ENCODE measurements around the gene NRXN3. TPM values are rescaled to one million over a fixed set of nuclear protein-coding genes. Genes with fewer than 3 reads are reported as not detected.

The NRXN3 gene
- total RNA-seq, 2 donors from 2014 or later, result not detected

DNA sequence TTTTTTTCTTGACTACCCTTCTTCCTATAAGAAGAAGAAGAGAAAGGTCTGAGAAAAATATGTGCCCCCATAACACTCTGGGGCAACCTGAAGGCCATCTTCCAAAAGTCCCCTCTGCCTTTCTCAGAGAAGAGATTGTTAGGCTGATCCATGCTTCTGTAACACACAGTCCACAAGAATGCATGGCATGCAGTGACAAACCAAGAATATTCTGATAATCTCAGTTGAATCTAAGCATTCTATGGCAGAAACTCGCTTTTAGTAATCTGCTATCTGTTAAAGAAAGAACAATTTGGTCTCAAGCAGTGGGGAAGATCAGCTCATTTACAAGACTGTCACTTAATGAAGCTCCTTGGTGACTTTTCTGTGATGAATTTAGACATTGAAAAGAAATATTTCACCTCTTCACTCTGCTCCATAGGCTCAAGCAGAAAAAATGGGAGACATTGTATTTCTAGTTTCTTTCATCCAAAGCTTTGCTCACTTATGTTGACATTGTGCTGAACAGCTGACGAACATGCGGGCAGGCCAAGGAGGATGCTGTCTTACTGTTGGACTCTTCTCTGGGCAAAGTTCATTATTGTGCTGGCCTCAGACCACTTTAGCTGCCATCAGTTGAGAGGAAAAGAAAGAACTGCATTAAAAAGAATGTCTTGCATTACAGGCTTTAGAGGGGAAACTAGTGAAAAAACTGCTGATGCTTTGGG, 1084.0 kb downstream of the NRXN3 start:
- Mint-ChIP-seq H3K36me3 (ENCODE audit: insufficient read depth in 2 of 2) (no peaks in the 10 kb centered on the region), H3K27ac (no peak overlapping the region), H3K4me3 (no peak overlapping the region), H3K9me3 (peaks cover 12 to 17% of the 10 kb centered on the region in 2 donors), H3K27me3 (ENCODE audit: low read depth) (no peaks in the 10 kb centered on the region), H3K4me1 (ENCODE audit: low read depth) (no peaks in the 10 kb centered on the region)
- DNase-seq (no peak), ATAC-seq (replicated peaks in 1 of 2) (no peak)

DNA sequence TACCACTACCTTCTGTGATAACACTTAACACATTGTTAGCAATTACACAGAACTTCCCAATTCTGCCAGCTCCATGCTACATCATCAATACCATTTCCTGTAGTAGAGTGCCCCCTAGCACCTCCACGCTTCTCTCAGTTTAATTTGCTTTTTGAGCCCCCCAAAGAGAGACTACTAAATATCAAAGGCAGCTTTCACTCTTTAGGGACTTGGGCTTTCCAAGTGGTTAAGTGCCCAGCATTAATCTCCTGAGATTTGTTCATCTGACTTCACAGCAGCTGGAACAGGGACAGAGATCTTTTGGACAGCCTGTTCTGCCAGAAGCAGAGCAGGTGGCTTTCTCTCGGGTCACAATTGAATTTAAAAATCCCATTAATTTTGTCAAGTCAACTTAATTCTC, 1086.2 kb downstream of the NRXN3 start:
- Mint-ChIP-seq H3K9me3 (peaks cover 9 to 15% of the 10 kb centered on the region in 2 donors), H3K4me1 (ENCODE audit: low read depth) (no peaks in the 10 kb centered on the region), H3K4me3 (no peak overlapping the region), H3K27ac (no peak overlapping the region), H3K36me3 (ENCODE audit: insufficient read depth in 2 of 2) (no peaks in the 10 kb centered on the region), H3K27me3 (ENCODE audit: low read depth) (no peaks in the 10 kb centered on the region)
- DNase-seq, result no peak
- no peak for ATAC-seq (replicated peaks in 1 of 2)

DNA sequence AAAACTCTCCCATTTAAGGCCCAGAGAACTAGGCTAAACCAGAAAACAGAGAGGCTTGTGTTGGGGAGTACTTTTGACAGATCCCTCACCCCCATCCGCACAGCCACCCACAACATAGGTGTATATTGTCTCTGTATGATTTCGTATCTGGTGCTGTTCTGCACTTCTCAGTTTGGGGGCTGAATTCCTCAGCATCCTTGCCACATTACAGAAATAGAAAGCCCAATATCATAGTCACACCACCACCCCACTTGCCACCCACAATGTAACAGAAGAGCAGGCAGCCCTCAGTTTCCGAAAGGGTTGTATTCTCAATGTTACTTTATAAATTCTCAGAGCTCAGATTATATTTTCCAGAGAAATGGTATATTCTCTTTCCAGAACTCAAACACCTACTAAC, 1090.2 kb downstream of the NRXN3 start:
- DNase-seq (no peak), ATAC-seq (replicated peaks in 1 of 2) (no peak)
- H3K9me3 Mint-ChIP-seq, result peaks cover 2 to 8% of the 10 kb centered on the region in 2 donors
- H3K4me1 Mint-ChIP-seq (ENCODE audit: low read depth), result no peaks in the 10 kb centered on the region
- H3K27ac Mint-ChIP-seq, result no peak overlapping the region
- H3K36me3 Mint-ChIP-seq (ENCODE audit: insufficient read depth in 2 of 2), result no peaks in the 10 kb centered on the region
- H3K27me3 Mint-ChIP-seq (ENCODE audit: low read depth), result no peaks in the 10 kb centered on the region
- H3K4me3 Mint-ChIP-seq, result no peak overlapping the region

DNA sequence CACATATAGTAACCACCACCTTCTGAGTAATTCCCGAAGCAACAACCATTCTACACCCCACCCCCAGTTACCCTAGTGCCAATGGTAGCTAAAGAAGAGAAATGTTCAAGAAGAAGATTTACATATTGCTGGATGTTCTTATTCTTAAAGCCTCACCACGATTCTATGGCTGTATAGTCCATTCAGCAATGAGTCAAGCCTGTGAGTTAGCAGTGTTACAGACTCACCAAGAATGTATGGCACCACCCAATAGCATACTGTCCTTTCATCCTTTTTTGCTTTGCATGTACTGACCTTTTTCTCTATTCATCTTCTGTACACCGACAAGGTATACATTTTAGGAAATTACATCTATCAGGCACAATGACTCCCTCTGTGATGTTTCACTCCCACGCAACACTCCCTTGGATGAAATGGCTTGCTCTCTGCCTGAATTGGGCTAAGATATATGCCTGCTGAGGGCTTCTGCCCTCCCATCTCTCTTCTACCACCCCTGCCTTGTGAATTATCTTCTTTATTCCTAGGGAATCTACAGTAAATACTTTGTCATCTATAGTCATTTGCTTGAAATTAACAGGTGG, 1095.3 kb downstream of the NRXN3 start:
- H3K36me3 Mint-ChIP-seq (ENCODE audit: insufficient read depth in 2 of 2), result no peaks in the 10 kb centered on the region
- no peaks in the 10 kb centered on the region for H3K4me1 Mint-ChIP-seq (ENCODE audit: low read depth)
- no peak overlapping the region for H3K27ac Mint-ChIP-seq
- DNase-seq (no peak), ATAC-seq (replicated peaks in 1 of 2) (no peak)
- no peak overlapping the region for H3K4me3 Mint-ChIP-seq
- peaks cover 0 to 4% of the 10 kb centered on the region in 2 donors for H3K9me3 Mint-ChIP-seq
- H3K27me3 Mint-ChIP-seq (ENCODE audit: low read depth), result no peaks in the 10 kb centered on the region

DNA sequence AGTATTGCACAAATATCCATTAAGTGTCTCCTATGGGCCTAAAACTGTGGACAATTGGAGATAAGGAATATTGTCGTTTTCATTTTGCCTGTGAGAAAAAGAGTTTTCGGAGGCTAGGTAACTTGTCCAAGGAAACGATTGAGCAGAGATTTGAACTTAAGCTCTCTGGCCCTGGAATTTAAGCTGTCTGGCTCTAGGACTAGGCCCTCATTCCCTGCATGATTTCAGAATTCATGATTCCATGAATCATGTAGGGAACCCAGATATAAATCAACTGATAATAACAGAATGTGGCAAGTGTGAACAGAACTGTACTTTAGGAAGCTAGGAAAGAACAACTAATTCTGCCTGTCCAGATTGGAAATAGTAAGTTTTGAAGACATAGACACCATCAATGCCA, 1100.2 kb downstream of the NRXN3 start:
- Mint-ChIP-seq H3K9me3 (no peaks in the 10 kb centered on the region), H3K4me1 (ENCODE audit: low read depth) (no peaks in the 10 kb centered on the region), H3K27me3 (ENCODE audit: low read depth) (no peaks in the 10 kb centered on the region), H3K4me3 (no peak overlapping the region), H3K27ac (no peak overlapping the region), H3K36me3 (ENCODE audit: insufficient read depth in 2 of 2) (no peaks in the 10 kb centered on the region)
- ATAC-seq (replicated peaks in 1 of 2) (no peak), DNase-seq (no peak)

DNA sequence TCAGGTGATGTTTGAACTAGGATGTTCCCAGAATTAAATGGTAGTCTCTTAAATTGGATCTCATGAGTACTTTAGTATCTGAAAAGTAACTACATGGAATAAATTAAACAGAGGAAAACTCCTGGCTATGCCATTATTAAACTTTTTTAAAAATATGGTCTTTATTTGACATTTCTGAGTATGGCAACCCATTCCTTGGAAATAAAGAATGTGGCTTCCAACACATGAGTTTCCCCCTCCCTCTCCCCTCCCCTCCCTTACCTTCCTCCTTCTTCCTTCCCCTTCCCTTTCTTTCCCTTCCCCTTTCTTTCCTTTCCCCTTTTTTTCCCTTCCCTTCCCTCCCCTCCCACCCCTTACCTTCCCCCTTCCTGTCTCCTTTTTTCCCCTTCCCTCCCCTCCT, 1100.9 kb downstream of the NRXN3 start:
- Mint-ChIP-seq H3K4me3 (no peak overlapping the region), H3K36me3 (ENCODE audit: insufficient read depth in 2 of 2) (no peaks in the 10 kb centered on the region), H3K9me3 (no peaks in the 10 kb centered on the region), H3K4me1 (ENCODE audit: low read depth) (no peaks in the 10 kb centered on the region), H3K27me3 (ENCODE audit: low read depth) (no peaks in the 10 kb centered on the region), H3K27ac (no peak overlapping the region)
- no peak for DNase-seq
- no peak for ATAC-seq (replicated peaks in 1 of 2)

DNA sequence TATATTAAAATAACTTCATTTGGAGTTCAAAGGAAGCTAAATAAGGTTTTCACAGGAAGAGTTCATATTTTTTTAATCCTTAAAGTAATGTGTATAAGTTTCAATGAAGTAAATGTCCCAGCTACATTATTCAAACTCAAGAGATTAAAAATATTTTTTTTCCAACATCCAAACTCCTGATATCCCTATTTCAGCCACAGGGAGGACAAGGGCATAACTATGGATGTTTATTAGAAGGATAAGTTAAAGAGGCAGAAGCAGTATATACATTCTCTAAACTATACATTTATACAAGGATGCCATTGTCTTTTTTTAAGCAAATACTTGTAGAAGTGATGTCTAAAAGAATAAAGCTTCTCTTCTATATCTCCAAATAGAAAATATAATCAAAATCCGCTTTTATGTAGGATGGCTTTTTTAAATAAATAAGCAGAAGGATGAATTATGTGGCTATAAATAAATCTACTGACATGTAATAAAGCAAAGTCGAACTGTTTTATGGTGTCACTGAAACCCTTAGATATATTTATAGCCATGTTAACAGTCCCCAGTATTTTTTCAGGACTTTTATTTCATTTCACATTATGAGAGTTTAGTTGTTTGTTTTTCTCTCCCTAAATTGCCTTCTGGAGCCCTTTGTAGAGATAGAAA, 1104.6 kb downstream of the NRXN3 start:
- no peak for DNase-seq
- Mint-ChIP-seq H3K36me3 (ENCODE audit: insufficient read depth in 2 of 2) (peaks cover 0 to 2% of the 10 kb centered on the region in 2 donors), H3K9me3 (no peaks in the 10 kb centered on the region), H3K27me3 (ENCODE audit: low read depth) (peaks cover 17% of the 10 kb centered on the region), H3K4me3 (no peak overlapping the region), H3K4me1 (ENCODE audit: low read depth) (no peaks in the 10 kb centered on the region), H3K27ac (no peak overlapping the region)
- no peak for ATAC-seq (replicated peaks in 1 of 2)

DNA sequence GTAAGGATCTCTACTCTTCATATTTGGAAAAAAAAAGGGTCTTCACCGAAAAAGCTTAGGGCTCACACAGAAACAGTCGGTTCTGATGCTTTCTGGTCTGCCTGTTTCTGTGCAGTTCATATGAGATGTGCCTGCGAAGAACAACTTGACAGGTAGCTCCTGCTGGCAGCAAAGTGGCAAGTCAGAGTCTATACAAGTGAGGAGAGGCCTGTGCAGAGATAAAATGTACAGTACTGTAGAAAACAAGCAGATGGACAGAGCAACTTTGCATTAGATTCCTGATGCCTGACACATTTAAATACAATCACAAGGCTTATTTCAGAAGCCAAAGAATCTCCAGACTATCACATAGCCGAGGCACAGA, 1105.1 kb downstream of the NRXN3 start:
- ATAC-seq (replicated peaks in 1 of 2), result no peak
- Mint-ChIP-seq H3K4me1 (ENCODE audit: low read depth) (peaks cover 3% of the 10 kb centered on the region), H3K36me3 (ENCODE audit: insufficient read depth in 2 of 2) (peaks cover 3 to 7% of the 10 kb centered on the region in 2 donors), H3K9me3 (no peaks in the 10 kb centered on the region), H3K27me3 (ENCODE audit: low read depth) (peaks cover 22% of the 10 kb centered on the region), H3K27ac (no peak overlapping the region), H3K4me3 (no peak overlapping the region)
- DNase-seq, result no peak

DNA sequence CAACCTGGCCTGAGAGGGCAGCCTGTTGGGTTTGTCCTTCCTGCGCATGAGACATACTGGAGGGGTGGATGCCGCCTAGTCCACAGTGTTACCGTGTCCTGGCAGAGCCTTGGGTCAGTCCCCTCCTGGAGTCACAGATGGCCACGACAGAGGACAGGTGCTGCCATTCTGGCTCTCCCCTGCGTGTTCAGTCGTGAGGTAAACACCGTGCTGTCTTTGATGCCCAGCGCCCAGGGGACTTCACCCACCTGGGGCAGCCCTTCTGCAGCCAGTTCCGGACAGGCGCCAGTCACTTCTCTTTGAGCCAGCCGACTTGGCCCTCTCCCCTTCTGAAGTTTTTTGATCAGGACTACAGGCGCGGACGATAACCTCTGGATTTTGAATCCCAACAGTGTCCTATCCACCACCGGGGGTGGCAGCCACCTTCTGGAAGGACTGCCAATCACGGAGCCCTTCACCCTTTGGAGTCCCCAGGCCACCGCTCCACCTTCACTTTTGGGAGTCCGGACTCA, 1108.2 kb downstream of the NRXN3 start:
- H3K27me3 Mint-ChIP-seq (ENCODE audit: low read depth), result peaks cover 44% of the 10 kb centered on the region
- DNase-seq, result no peak
- no peak for ATAC-seq (replicated peaks in 1 of 2)
- H3K27ac Mint-ChIP-seq, result no peak overlapping the region
- H3K36me3 Mint-ChIP-seq (ENCODE audit: insufficient read depth in 2 of 2), result peaks cover 4 to 12% of the 10 kb centered on the region in 2 donors
- peaks cover 5% of the 10 kb centered on the region for H3K4me1 Mint-ChIP-seq (ENCODE audit: low read depth)
- no peaks in the 10 kb centered on the region for H3K9me3 Mint-ChIP-seq
- H3K4me3 Mint-ChIP-seq, result no peak overlapping the region

DNA sequence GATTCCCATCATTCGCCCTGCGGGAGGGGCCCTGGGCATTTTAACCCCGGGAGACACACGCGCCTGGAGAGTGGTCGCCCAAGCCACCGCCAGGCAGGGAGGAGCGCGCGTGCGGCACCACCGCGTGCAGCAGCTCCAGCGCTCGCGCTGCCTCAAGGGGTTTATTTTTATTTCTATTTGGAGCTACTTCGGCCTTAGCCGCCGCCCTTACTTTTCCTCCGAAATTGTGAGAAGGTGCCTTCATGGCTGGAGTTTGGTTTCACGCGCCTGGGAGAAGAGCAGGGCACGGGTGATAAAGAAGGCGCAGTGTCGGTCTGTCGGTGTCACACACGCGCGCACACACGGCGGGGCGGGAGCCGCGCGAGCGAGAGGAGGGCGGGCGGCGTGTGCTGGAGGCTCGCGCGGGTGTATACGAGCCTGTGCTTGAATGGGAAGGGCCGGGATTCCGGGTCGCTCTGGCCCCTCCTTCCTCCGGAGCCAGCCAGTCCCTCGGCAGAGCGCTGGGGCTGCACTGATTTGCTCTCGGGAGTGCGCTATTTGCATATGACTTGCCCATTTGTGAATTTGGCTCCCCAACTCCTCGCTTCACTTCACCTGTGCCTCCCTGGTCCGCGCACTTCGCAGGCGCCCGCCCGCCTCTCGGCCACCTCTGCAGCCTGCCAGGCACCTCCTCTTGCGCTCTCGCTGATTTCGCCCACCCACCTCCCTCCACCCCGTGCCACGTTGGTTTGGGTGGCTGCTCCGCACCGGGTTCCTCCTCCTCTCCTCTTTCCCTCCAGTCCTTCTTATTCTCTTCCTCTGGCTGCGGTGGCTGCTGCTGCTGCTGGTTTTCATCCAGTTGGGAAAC, 1108.8 kb downstream of the NRXN3 start:
- Mint-ChIP-seq H3K4me1 (ENCODE audit: low read depth) (peaks cover 5% of the 10 kb centered on the region), H3K9me3 (no peaks in the 10 kb centered on the region), H3K36me3 (ENCODE audit: insufficient read depth in 2 of 2) (peaks cover 4 to 12% of the 10 kb centered on the region in 2 donors), H3K27me3 (ENCODE audit: low read depth) (peaks cover 44% of the 10 kb centered on the region), H3K4me3 (peak overlapping the region; percentile 32 to 54), H3K27ac (no peak overlapping the region)
- no peak for DNase-seq
- peak; percentile 15 to 38 for ATAC-seq (replicated peaks in 1 of 2)

DNA sequence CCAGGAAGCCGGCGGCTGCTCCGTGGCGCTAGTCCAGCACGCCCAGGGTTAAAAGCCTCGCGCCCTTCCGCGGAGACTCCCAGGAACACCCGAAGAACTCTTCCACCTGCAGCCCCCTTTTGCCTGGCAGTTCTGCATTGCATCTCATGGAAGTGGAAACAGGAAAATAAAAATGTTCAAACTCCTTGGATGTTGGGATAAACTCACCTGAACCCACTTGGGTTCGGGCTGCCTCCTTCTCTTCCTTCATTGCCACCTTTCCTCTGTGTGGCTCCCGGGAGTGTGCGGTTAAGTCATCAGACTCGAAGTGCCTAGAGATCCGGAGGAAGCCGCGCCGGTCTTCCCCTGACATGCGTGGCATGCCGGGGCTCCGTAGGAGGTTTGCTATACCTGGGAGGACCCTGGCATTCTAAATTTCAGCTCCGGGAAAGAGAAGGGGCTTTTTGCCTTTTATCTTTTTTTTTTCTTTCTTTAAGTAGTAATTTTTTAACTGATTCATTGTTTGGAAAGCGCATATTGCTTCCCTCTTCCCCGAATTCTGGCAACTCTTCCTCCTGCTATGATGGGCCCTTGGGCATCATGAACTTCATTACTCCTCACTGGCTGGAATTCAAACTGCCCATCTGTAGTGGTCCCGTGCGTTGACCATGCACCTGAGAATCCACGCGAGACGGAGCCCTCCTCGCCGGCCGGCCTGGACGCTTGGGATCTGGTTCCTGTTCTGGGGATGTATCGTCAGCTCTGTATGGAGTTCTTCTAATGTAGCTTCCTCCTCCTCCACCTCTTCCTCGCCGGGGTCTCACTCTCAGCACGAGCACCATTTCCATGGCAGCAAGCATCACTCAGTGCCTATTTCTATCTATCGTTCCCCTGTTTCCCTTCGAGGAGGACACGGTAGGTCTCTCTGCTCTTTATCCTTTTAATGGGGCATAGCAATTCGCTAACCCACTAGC, 1109.7 kb downstream of the NRXN3 start:
- peaks cover 44% of the 10 kb centered on the region for H3K27me3 Mint-ChIP-seq (ENCODE audit: low read depth)
- ATAC-seq (replicated peaks in 1 of 2), result no peak

More for the DNA sequence above, 1109.7 kb downstream of the NRXN3 start:
- Mint-ChIP-seq H3K27ac (no peak overlapping the region), H3K4me1 (ENCODE audit: low read depth) (peaks cover 5% of the 10 kb centered on the region), H3K36me3 (ENCODE audit: insufficient read depth in 2 of 2) (peaks cover 4 to 12% of the 10 kb centered on the region in 2 donors), H3K4me3 (peak overlapping the region; percentile 32 to 54), H3K9me3 (no peaks in the 10 kb centered on the region)
- DNase-seq, result no peak
